ENCODE results near the gene GABRP. TPM values are rescaled to one million over a fixed set of nuclear protein-coding genes. Genes with fewer than 3 reads are reported as not detected.

GABRP gene
- polyA plus RNA-seq, 1 of the 3 experiments (the other 2 are of a cell fraction), result 0.03 TPM

DNA sequence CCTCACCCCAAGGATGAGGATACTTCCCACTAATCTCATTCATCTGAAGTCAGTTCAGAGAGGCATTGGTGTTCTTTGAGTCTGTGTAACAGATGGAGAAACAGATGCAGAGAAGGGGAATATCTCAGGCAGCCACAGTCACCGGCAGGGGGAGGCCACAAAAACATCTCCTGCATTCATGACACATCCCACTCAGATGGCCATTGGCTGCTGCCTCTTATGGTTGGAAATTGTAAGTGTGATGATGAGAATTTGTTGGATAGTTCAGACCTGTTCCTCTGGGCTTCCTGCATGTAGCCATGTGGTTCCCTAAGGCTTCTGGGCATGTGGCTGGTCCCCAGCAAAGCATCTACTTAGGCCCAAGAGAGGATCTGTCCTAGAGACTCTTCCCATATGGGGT, 45.9 kb upstream of the GABRP start:
- H3K9me3 ChIP-seq, result no peaks in the 10 kb centered on the region
- no peaks in the 10 kb centered on the region for H3K36me3 ChIP-seq (replicated peaks in 1 of 2; ENCODE audit: control insufficient read depth in 1 of 2, insufficient read depth in 2 of 2, low read length in 1 of 2)
- H3K4me2 ChIP-seq, result no peak overlapping the region
- no peak overlapping the region for H3K4me3 ChIP-seq (ENCODE audit: low read depth in 2 of 2, low read length in 1 of 2)
- H3K79me2 ChIP-seq (ENCODE audit: insufficient read depth), result no peaks in the 10 kb centered on the region
- H3K9me2 ChIP-seq, result no peaks in the 10 kb centered on the region
- DNase-seq, result no peak
- H2AFZ ChIP-seq (ENCODE audit: low read depth), result no peak overlapping the region
- H4K20me1 ChIP-seq (ENCODE audit: insufficient read depth), result no peaks in the 10 kb centered on the region
- TF ChIP-seq, protein P1, sequence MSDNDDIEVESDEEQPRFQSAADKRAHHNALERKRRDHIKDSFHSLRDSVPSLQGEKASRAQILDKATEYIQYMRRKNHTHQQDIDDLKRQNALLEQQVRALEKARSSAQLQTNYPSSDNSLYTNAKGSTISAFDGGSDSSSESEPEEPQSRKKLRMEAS (IDR thresholded peaks at IDR 0.05; ENCODE audit: low read depth), result no peak
- TF ChIP-seq JUND (IDR thresholded peaks at IDR 0.05), result no peak
- TF ChIP-seq, protein P2, sequence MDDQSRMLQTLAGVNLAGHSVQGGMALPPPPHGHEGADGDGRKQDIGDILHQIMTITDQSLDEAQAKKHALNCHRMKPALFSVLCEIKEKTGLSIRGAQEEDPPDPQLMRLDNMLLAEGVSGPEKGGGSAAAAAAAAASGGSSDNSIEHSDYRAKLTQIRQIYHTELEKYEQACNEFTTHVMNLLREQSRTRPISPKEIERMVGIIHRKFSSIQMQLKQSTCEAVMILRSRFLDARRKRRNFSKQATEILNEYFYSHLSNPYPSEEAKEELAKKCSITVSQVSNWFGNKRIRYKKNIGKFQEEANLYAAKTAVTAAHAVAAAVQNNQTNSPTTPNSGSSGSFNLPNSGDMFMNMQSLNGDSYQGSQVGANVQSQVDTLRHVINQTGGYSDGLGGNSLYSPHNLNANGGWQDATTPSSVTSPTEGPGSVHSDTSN (IDR thresholded peaks at IDR 0.05), result no peak
- TF ChIP-seq YY1 (IDR thresholded peaks at IDR 0.05; ENCODE audit: low read depth), result no peak
- no peak for TF ChIP-seq GATA2 (CRISPR knock-in tag; IDR thresholded peaks at IDR 0.05)
- no peak for TF ChIP-seq RFX5 (IDR thresholded peaks at IDR 0.05; ENCODE audit: low read length)
- no peak for TF ChIP-seq NFIC (IDR thresholded peaks at IDR 0.05; ENCODE audit: borderline replicate concordance)
- TF ChIP-seq TCF12 (IDR thresholded peaks at IDR 0.05), result no peak
- TF ChIP-seq, protein P3, sequence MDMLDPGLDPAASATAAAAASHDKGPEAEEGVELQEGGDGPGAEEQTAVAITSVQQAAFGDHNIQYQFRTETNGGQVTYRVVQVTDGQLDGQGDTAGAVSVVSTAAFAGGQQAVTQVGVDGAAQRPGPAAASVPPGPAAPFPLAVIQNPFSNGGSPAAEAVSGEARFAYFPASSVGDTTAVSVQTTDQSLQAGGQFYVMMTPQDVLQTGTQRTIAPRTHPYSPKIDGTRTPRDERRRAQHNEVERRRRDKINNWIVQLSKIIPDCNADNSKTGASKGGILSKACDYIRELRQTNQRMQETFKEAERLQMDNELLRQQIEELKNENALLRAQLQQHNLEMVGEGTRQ (IDR thresholded peaks at IDR 0.05; ENCODE audit: borderline replicate concordance, low read depth, low read length), result no peak
- TF ChIP-seq, protein P4, sequence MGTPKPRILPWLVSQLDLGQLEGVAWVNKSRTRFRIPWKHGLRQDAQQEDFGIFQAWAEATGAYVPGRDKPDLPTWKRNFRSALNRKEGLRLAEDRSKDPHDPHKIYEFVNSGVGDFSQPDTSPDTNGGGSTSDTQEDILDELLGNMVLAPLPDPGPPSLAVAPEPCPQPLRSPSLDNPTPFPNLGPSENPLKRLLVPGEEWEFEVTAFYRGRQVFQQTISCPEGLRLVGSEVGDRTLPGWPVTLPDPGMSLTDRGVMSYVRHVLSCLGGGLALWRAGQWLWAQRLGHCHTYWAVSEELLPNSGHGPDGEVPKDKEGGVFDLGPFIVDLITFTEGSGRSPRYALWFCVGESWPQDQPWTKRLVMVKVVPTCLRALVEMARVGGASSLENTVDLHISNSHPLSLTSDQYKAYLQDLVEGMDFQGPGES (IDR thresholded peaks at IDR 0.05; ENCODE audit: low read depth, low read length), result no peak
- TF ChIP-seq EP300 (IDR thresholded peaks at IDR 0.05; ENCODE audit: borderline replicate concordance in 1 of 2, low read depth in 1 of 2, low read length in 1 of 2), result no peak
- TF ChIP-seq FOXM1 (IDR thresholded peaks at IDR 0.05; ENCODE audit: low read depth), result no peak
- TF ChIP-seq, protein P5, sequence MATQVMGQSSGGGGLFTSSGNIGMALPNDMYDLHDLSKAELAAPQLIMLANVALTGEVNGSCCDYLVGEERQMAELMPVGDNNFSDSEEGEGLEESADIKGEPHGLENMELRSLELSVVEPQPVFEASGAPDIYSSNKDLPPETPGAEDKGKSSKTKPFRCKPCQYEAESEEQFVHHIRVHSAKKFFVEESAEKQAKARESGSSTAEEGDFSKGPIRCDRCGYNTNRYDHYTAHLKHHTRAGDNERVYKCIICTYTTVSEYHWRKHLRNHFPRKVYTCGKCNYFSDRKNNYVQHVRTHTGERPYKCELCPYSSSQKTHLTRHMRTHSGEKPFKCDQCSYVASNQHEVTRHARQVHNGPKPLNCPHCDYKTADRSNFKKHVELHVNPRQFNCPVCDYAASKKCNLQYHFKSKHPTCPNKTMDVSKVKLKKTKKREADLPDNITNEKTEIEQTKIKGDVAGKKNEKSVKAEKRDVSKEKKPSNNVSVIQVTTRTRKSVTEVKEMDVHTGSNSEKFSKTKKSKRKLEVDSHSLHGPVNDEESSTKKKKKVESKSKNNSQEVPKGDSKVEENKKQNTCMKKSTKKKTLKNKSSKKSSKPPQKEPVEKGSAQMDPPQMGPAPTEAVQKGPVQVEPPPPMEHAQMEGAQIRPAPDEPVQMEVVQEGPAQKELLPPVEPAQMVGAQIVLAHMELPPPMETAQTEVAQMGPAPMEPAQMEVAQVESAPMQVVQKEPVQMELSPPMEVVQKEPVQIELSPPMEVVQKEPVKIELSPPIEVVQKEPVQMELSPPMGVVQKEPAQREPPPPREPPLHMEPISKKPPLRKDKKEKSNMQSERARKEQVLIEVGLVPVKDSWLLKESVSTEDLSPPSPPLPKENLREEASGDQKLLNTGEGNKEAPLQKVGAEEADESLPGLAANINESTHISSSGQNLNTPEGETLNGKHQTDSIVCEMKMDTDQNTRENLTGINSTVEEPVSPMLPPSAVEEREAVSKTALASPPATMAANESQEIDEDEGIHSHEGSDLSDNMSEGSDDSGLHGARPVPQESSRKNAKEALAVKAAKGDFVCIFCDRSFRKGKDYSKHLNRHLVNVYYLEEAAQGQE (IDR thresholded peaks at IDR 0.05; ENCODE audit: low read depth, low read length), result no peak
- TF ChIP-seq MEF2A (IDR thresholded peaks at IDR 0.05; ENCODE audit: borderline replicate concordance, low read depth), result no peak
- TF ChIP-seq MXI1 (IDR thresholded peaks at IDR 0.05; ENCODE audit: low read depth, low read length), result no peak
- TF ChIP-seq RXRA (IDR thresholded peaks at IDR 0.05; ENCODE audit: borderline replicate concordance, low read depth), result no peak
- WGBS (ENCODE audit: low lambda C conversion rate), result 70% methylated on average over 1 of the region's 1 CpG
- H3K27me3 ChIP-seq (ENCODE audit: insufficient read depth), result no peaks in the 10 kb centered on the region
- CTCF ChIA-PET, result interaction anchor here (0.8 kb wide), 1 partner anchor 10 kb away, joined by 3 read pairs; no protein-coding TSS in a partner anchor
- no peak overlapping the region for H3K9ac ChIP-seq
- no peak overlapping the region for H3K27ac ChIP-seq (ENCODE audit: low read depth in 2 of 2, low read length in 1 of 2)
- POLR2A ChIA-PET, result no interaction called here
- H3K4me1 ChIP-seq (ENCODE audit: control insufficient read depth in 1 of 2, insufficient read depth in 2 of 2, low read depth in 1 of 2, low read length in 1 of 2), result no peaks in the 10 kb centered on the region
- H3F3A ChIP-seq (replicated peaks; ENCODE audit: insufficient read depth), result no peaks in the 10 kb centered on the region

Measured in SK-N-SH (cell line).